Sigmoid colon (tissue), 4 donors: Measurements from ENCODE around the gene FBXO10.

Experiments
- CTCF ChIP-seq, 4 experiments: fragments of 450-650 bp in 3 of 4; fragments of 200-600 bp in 1 of 4; IDR thresholded peaks; one replicate each; pipeline ENCODE4 v1.5.1; 2016 to 2019; ENCODE audit warnings: antibody characterized with exemption in 4 of 4, mild to moderate bottlenecking in 3 of 4, moderate library complexity in 2 of 4
- EP300 ChIP-seq, 4 donors: sonication (generic); formaldehyde crosslinking; IDR thresholded peaks; one replicate each; pipeline ENCODE4 v1.6.1; 2017; ENCODE audit warnings: antibody characterized with exemption in 4 of 4
- POLR2A ChIP-seq, 2 donors: fragments of 450-650 bp; IDR thresholded peaks; one replicate each; pipeline ENCODE4 v1.6.1; 2016; ENCODE audit warnings: antibody characterized with exemption in 2 of 2, mild to moderate bottlenecking in 2 of 2, moderate library complexity in 2 of 2
- POLR2AphosphoS5 ChIP-seq, 4 donors: sonication (generic); formaldehyde crosslinking; IDR thresholded peaks; one replicate each; pipeline ENCODE4 v1.6.1; 2017; ENCODE audit warnings: antibody characterized with exemption in 4 of 4

GRCh38 chr9:37474438-37474837, 101.7 kb downstream of the FBXO10 start:
- no peak for TF ChIP-seq POLR2A (IDR thresholded peaks at IDR 0.05)
- no peak for TF ChIP-seq CTCF (IDR thresholded peaks at IDR 0.05)
- TF ChIP-seq POLR2AphosphoS5 (IDR thresholded peaks at IDR 0.05): no peak
- no peak for TF ChIP-seq EP300 (IDR thresholded peaks at IDR 0.05)
